Measurements from ENCODE around the gene SHISA9. TPM values are rescaled to one million over a fixed set of nuclear protein-coding genes. Genes with fewer than 3 reads are reported as not detected.

Gene SHISA9
- polyA plus RNA-seq, 1 of the 3 experiments (the other 2 are of a cell fraction), result 0.02 TPM

GRCh38 chr16:13236308-13236707, 334.9 kb downstream of the SHISA9 start:
- H3K9me2 ChIP-seq, result no peaks in the 10 kb centered on the region
- H3K27ac ChIP-seq (ENCODE audit: low read depth in 2 of 2, low read length in 1 of 2), result no peak overlapping the region
- no peak for TF ChIP-seq GATA2 (CRISPR knock-in tag; IDR thresholded peaks at IDR 0.05)
- TF ChIP-seq RAD21 (IDR thresholded peaks at IDR 0.05; ENCODE audit: low read length), result no peak
- no peak for TF ChIP-seq SIN3A (IDR thresholded peaks at IDR 0.05; ENCODE audit: borderline replicate concordance, low read depth, low read length)
- TF ChIP-seq FOXJ3 (CRISPR knock-in tag; IDR thresholded peaks at IDR 0.05), result no peak
- no peak for TF ChIP-seq MAX (IDR thresholded peaks at IDR 0.05; ENCODE audit: low read depth)
- no peak for TF ChIP-seq TAF1 (IDR thresholded peaks at IDR 0.05; ENCODE audit: borderline replicate concordance, low read depth, low read length)
- TF ChIP-seq RXRA (IDR thresholded peaks at IDR 0.05; ENCODE audit: borderline replicate concordance, low read depth), result no peak
- no peak for TF ChIP-seq ZBTB33 (IDR thresholded peaks at IDR 0.05; ENCODE audit: borderline replicate concordance, low read depth)
- H3K27me3 ChIP-seq (ENCODE audit: insufficient read depth), result no peaks in the 10 kb centered on the region
- no peak overlapping the region for H2AFZ ChIP-seq (ENCODE audit: low read depth)
- H3K9me3 ChIP-seq, result no peaks in the 10 kb centered on the region; the same call in 1 of the 2 replicates
- no peaks in the 10 kb centered on the region for H3F3A ChIP-seq (replicated peaks; ENCODE audit: insufficient read depth)
- H3K79me2 ChIP-seq (ENCODE audit: insufficient read depth), result no peaks in the 10 kb centered on the region
- no peaks in the 10 kb centered on the region for H3K36me3 ChIP-seq (replicated peaks in 1 of 2; ENCODE audit: control insufficient read depth in 1 of 2, insufficient read depth in 2 of 2, low read length in 1 of 2)
- H3K4me2 ChIP-seq, result no peak overlapping the region
- H3K4me1 ChIP-seq (ENCODE audit: control insufficient read depth in 1 of 2, insufficient read depth in 2 of 2, low read depth in 1 of 2, low read length in 1 of 2), result no peaks in the 10 kb centered on the region
- H3K4me3 ChIP-seq (ENCODE audit: low read depth in 2 of 2, low read length in 1 of 2), result no peak overlapping the region
- H3K9ac ChIP-seq, result no peak overlapping the region
- H4K20me1 ChIP-seq (ENCODE audit: insufficient read depth), result no peaks in the 10 kb centered on the region
- 36% methylated on average over 6 of the region's 6 CpGs for WGBS (ENCODE audit: low lambda C conversion rate)
- ChIA-PET CTCF (no interaction called here), POLR2A (no interaction called here)
- DNase-seq, result no peak

- ChIA-PET POLR2A (no interaction called here), CTCF (no interaction called here)
- H3K27ac ChIP-seq (ENCODE audit: low read depth in 2 of 2, low read length in 1 of 2), result no peak overlapping the region
- H3K36me3 ChIP-seq (replicated peaks in 1 of 2; ENCODE audit: control insufficient read depth in 1 of 2, insufficient read depth in 2 of 2, low read length in 1 of 2), result no peaks in the 10 kb centered on the region
- H3K9me2 ChIP-seq, result no peaks in the 10 kb centered on the region
- DNase-seq, result no peak
- no peaks in the 10 kb centered on the region for H4K20me1 ChIP-seq (ENCODE audit: insufficient read depth)
- H2AFZ ChIP-seq (ENCODE audit: low read depth), result no peak overlapping the region
- H3F3A ChIP-seq (replicated peaks; ENCODE audit: insufficient read depth), result no peaks in the 10 kb centered on the region
- no peak for TF ChIP-seq MXI1 (IDR thresholded peaks at IDR 0.05; ENCODE audit: low read depth, low read length)
- no peak for TF ChIP-seq RXRA (IDR thresholded peaks at IDR 0.05; ENCODE audit: borderline replicate concordance, low read depth)
- no peak for TF ChIP-seq JUND (IDR thresholded peaks at IDR 0.05)
- no peak for TF ChIP-seq PBX3 (IDR thresholded peaks at IDR 0.05)
- no peak for TF ChIP-seq POLR2AphosphoS5 (IDR thresholded peaks at IDR 0.05; ENCODE audit: low read depth, low read length)
- no peak for TF ChIP-seq FOSL2 (IDR thresholded peaks at IDR 0.05; ENCODE audit: borderline replicate concordance, low read depth)
- no peak for TF ChIP-seq CTCF (IDR thresholded peaks at IDR 0.05)
- no peaks in the 10 kb centered on the region for H3K79me2 ChIP-seq (ENCODE audit: insufficient read depth)
- H3K9me3 ChIP-seq, result no peaks in the 10 kb centered on the region; the same call in 1 of the 2 replicates
- no peak overlapping the region for H3K4me3 ChIP-seq (ENCODE audit: low read depth in 2 of 2, low read length in 1 of 2)
- H3K9ac ChIP-seq, result no peak overlapping the region
- H3K4me2 ChIP-seq, result no peak overlapping the region
- WGBS (ENCODE audit: low lambda C conversion rate), result 0% methylated on average over 2 of the region's 2 CpGs
- no peaks in the 10 kb centered on the region for H3K27me3 ChIP-seq (ENCODE audit: insufficient read depth)
- H3K4me1 ChIP-seq (ENCODE audit: control insufficient read depth in 1 of 2, insufficient read depth in 2 of 2, low read depth in 1 of 2, low read length in 1 of 2), result no peaks in the 10 kb centered on the region
These were observed 336.8 kb downstream of the SHISA9 start for GRCh38 chr16:13238182-13238581.

All from SK-N-SH (cell line).